GM13977 (cell line): ENCODE results near the gene PNPT1.
"Not testable (repeated sequence)": the region's sequence is repeated elsewhere in the genome, so short reads cannot be mapped to it uniquely, and the experiment has no call there.

ENCODE experiments used
- DNase-seq: peaks from one replicate; pipeline ENCODE4 v3.0.0; 2012; ENCODE audit warnings: low spot score
- CTCF ChIP-seq: IDR thresholded peaks from 2 replicates; pipeline ENCODE4 v1.5.1; 2012; ENCODE audit warnings: mild to moderate bottlenecking, control low read depth; ENCODE audit not compliant: insufficient read depth; ENCODE audit errors: extremely low read depth, missing control alignments
- in situ Hi-C: fragments of 300-500 bp; cut with MboI; formaldehyde crosslinking; loops from one replicate; pipeline ENCODE4 v1.12.0; 2022; ENCODE audit warnings: low sequenced_read_pairs, low pct_unique_long_range_greater_than_20kb, mixed read lengths, inconsistent platforms; ENCODE audit not compliant: unreplicated experiment

The PNPT1 gene

GRCh38 chr2:55721596-55722215, 28.1 kb upstream of the PNPT1 start:
- DNase-seq = no peak
- in situ Hi-C loops = loop anchor here (25.0 kb wide), 1 partner anchor 241 kb away; no protein-coding TSS in a partner anchor
- no peak for TF ChIP-seq CTCF

- no peak for TF ChIP-seq CTCF
- DNase-seq = no peak
- in situ Hi-C loops = loop anchor here (25.0 kb wide), 1 partner anchor 242 kb away; no protein-coding TSS in a partner anchor
These were observed 26.8 kb upstream of the PNPT1 start for GRCh38 chr2:55720417-55720816.

- in situ Hi-C loops = loop anchor here (10.0 to 25.0 kb wide), 2 partner anchors 242 to 415 kb away; no protein-coding TSS in a partner anchor
- TF ChIP-seq CTCF = no peak
- DNase-seq = no peak
These were observed 26.2 kb upstream of the PNPT1 start for GRCh38 chr2:55719852-55720251.

- DNase-seq = peak; percentile 57
- peak; percentile 69 for TF ChIP-seq CTCF
- in situ Hi-C loops = loop anchor here (10.0 to 25.0 kb wide), 2 partner anchors 244 to 416 kb away; no protein-coding TSS in a partner anchor
These were observed 24.7 kb upstream of the PNPT1 start for GRCh38 chr2:55718165-55719008.

GRCh38 chr2:55715626-55716025, 22.0 kb upstream of the PNPT1 start:
- TF ChIP-seq CTCF = no peak
- no peak for DNase-seq
- in situ Hi-C loops = loop anchor here (10.0 to 25.0 kb wide), 2 partner anchors 247 to 419 kb away; no protein-coding TSS in a partner anchor

GRCh38 chr2:55715178-55715577, 21.5 kb upstream of the PNPT1 start:
- in situ Hi-C loops = loop anchor here (10.0 to 25.0 kb wide), 2 partner anchors 247 to 420 kb away; no protein-coding TSS in a partner anchor
- DNase-seq = not testable (repeated sequence)

- in situ Hi-C loops = loop anchor here (10.0 to 25.0 kb wide), 2 partner anchors 250 to 422 kb away; no protein-coding TSS in a partner anchor
- no peak for TF ChIP-seq CTCF
- DNase-seq = no peak
These were observed 18.9 kb upstream of the PNPT1 start for GRCh38 chr2:55712477-55713060.
